ENCODE measurements around the gene FUOM. TPM values are rescaled to one million over a fixed set of nuclear protein-coding genes. Genes with fewer than 3 reads are reported as not detected.

The FUOM gene
- total and polyA plus RNA-seq, 10 of the 15 experiments (the other 5 are each of a cell fraction or from before 2014, with no cell fraction given) = 1.8 to 41.7 (median 25.6) TPM

DNA sequence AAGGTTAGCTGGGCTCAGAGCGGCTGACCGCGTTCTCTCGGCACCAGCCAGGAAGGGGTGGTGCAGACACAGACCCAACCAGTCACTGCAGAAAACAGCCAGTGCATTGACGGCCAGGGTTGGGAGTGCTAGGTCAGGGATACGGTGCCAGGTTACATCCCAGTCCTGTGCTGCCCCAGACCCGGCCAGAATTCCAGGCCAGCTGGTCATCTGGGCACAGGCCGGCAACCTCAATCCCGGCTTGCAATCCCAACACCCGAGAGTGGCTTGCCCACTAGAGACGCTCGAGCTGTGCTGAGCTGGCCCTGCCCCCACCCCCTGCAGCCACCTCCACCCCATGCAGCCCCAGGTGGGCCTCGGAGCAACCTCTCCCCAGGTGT is 6.9 kb downstream of the FUOM start:
- WGBS (ENCODE audit: insufficient coverage, insufficient replicate concordance, low lambda C conversion rate, missing lambda C conversion rate) = 43% methylated on average over 13 of the region's 13 CpGs
- H3K9me3 ChIP-seq (replicated peaks; ENCODE audit: control insufficient read depth, insufficient read depth, low read length) = no peaks in the 10 kb centered on the region
- no peaks in the 10 kb centered on the region for H3K4me1 ChIP-seq (ENCODE audit: control insufficient read depth, insufficient read depth, low read length)
- no TSS peak for BruUV-seq (replicated peaks)
- no peaks in the 10 kb centered on the region for H4K20me1 ChIP-seq (ENCODE audit: control insufficient read depth, insufficient read depth)
- ChIA-PET POLR2A (interaction anchor here (0.6 kb wide), 1 partner anchor 20 kb away, joined by 3 read pairs; no protein-coding TSS in a partner anchor), RAD21 (ENCODE audit: unreplicated experiment) (no interaction called here), CTCF (no interaction called here), SMC1A (ENCODE audit: uncharacterized antibody, unreplicated experiment) (no interaction called here)
- no peak for DNase-seq (ENCODE audit: low read depth, low spot score)
- no peaks in the 10 kb centered on the region; the same call in 1 of the 2 replicates for H3K79me2 ChIP-seq (ENCODE audit: control insufficient read depth, insufficient read depth, low read length)
- H3K9ac ChIP-seq (ENCODE audit: control insufficient read depth, insufficient read depth, low read length) = no peak overlapping the region
- ATAC-seq = no peak
- in situ Hi-C loops (cut with MboI) = no loop called here
- H2AFZ ChIP-seq (ENCODE audit: control insufficient read depth, low read depth, low read length) = no peak overlapping the region
- H3K4me2 ChIP-seq (ENCODE audit: control insufficient read depth, insufficient read depth) = no peak overlapping the region
- no peaks in the 10 kb centered on the region for H3K36me3 ChIP-seq (ENCODE audit: control insufficient read depth in 2 of 2, insufficient read depth in 2 of 2, low read length in 1 of 2)
- no peaks in the 10 kb centered on the region; a peak in 1 of 4 replicates for H3K27me3 ChIP-seq (replicated peaks in 1 of 2; ENCODE audit: control insufficient read depth in 2 of 2, insufficient read depth in 2 of 2, low read length in 1 of 2)
- intact Hi-C loops (cut with micrococcal nuclease; ENCODE audit: unreplicated experiment) = no loop called here
- no peak overlapping the region for H3K27ac ChIP-seq (ENCODE audit: control insufficient read depth, insufficient read depth)
- H3K4me3 ChIP-seq = no peak overlapping the region
- FAIRE-seq = no peak
- TF ChIP-seq POLR2A (IDR thresholded peaks at IDR 0.05; ENCODE audit: low read depth, low read length) (peak; percentile 13; the same call in 1 of the 2 replicates), EZH2 (IDR thresholded peaks at IDR 0.05; ENCODE audit: borderline replicate concordance, control insufficient read depth, low read depth, low read length) (no peak)

DNA sequence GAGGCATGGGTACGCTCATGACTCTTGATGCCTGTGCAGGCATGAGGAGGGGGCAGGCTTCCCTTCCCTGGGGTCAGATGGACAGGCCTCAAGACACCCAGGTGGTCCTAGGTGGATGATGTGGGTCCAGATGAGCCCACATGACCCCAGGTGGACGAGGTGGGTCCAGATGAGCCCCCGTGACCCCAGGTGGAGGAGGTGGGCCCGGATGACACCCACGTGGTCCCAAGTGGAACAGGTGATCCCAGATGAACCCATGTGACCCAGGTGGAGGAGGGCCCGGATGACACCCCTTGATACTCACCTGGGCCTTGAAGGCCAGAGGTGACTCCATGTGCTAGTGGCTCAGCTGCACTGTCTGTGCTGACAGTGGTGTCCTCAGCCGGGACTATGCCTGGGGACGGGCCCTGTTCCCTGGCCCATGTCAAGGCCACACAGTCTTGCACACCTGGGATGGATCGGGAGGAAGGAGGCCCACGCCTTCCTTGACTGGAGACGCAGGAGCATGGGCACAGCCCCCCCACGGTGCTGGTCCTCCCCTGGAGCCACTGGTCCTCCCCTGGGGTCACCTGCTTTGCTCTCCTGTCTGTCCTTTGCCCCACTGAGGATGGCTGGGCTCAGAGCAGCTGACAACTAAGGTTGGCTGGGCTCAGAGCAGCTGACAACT is 7.4 kb downstream of the FUOM start:
- WGBS (ENCODE audit: insufficient coverage, insufficient replicate concordance, low lambda C conversion rate, missing lambda C conversion rate) = 40% methylated on average over 12 of the region's 12 CpGs
- Histone ChIP-seq H3K9me3 (replicated peaks; ENCODE audit: control insufficient read depth, insufficient read depth, low read length) (no peaks in the 10 kb centered on the region), H3K4me2 (ENCODE audit: control insufficient read depth, insufficient read depth) (no peak overlapping the region), H3K4me3 (no peak overlapping the region), H4K20me1 (ENCODE audit: control insufficient read depth, insufficient read depth) (no peaks in the 10 kb centered on the region), H3K9ac (ENCODE audit: control insufficient read depth, insufficient read depth, low read length) (no peak overlapping the region), H3K27me3 (replicated peaks in 1 of 2; ENCODE audit: control insufficient read depth in 2 of 2, insufficient read depth in 2 of 2, low read length in 1 of 2) (no peaks in the 10 kb centered on the region; a peak in 1 of 4 replicates), H3K4me1 (ENCODE audit: control insufficient read depth, insufficient read depth, low read length) (no peaks in the 10 kb centered on the region), H3K79me2 (ENCODE audit: control insufficient read depth, insufficient read depth, low read length) (no peaks in the 10 kb centered on the region), H2AFZ (ENCODE audit: control insufficient read depth, low read depth, low read length) (no peak overlapping the region), H3K36me3 (ENCODE audit: control insufficient read depth in 2 of 2, insufficient read depth in 2 of 2, low read length in 1 of 2) (no peaks in the 10 kb centered on the region), H3K27ac (ENCODE audit: control insufficient read depth, insufficient read depth) (no peak overlapping the region)
- intact Hi-C loops (cut with micrococcal nuclease; ENCODE audit: unreplicated experiment) = no loop called here
- TF ChIP-seq CHD1 (IDR thresholded peaks at IDR 0.05; ENCODE audit: low read depth, low read length) (no peak), BACH1 (IDR thresholded peaks at IDR 0.05; ENCODE audit: borderline replicate concordance) (no peak), HDGF (IDR thresholded peaks at IDR 0.05) (no peak), POLR2A (IDR thresholded peaks at IDR 0.05; ENCODE audit: low read depth, low read length) (0 out of 2 replicates have a peak, but pooled peaks have one; percentile 20)
- no TSS peak for BruUV-seq (replicated peaks)
- DNase-seq (ENCODE audit: low read depth, low spot score) (no peak), FAIRE-seq (no peak), ATAC-seq (no peak)
- RAD21 ChIA-PET (ENCODE audit: unreplicated experiment) = no interaction called here
- in situ Hi-C loops (cut with MboI) = no loop called here
- CTCF ChIA-PET = no interaction called here
- SMC1A ChIA-PET (ENCODE audit: uncharacterized antibody, unreplicated experiment) = no interaction called here
- POLR2A ChIA-PET = no interaction called here
